SHP77 treated with DMSO at 0.1 percent for 48 hours (cell line): Measurements from ENCODE around the gene YARS2.
"Not testable (repeated sequence)": the region's sequence is repeated elsewhere in the genome, so short reads cannot be mapped to it uniquely, and the experiment has no call there.

ENCODE experiments used
- DNase-seq: peaks from one replicate; lab custom pipeline; 2025; lab: John Stamatoyannopoulos, UW

Gene YARS2

GRCh38 chr12:32743264-32743663 lies 12.4 kb downstream of the YARS2 start:
- DNase-seq, result no peak

GRCh38 chr12:32742133-32742532 lies 13.6 kb downstream of the YARS2 start:
- DNase-seq, result no peak

GRCh38 chr12:32739279-32739678 lies 16.4 kb downstream of the YARS2 start:
- no peak for DNase-seq

DNA sequence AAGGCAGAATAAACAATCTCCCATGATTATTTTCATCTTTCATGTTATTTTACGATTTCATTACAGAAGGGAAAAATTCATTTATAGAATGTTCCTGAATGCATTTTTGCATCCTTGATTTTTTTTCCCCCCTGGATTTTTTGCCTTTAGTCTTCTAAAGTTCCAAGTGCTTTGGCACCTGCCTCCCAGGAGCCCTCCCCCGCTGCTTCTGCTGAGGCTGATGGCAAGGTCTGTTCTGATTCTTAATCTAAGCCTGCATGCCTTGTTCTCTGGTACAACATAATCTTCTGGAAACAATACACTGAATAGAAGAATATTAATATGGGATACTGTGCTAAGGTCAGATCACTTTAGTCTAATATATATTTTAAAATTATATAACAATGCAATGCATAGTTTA lies 18.0 kb downstream of the YARS2 start:
- no peak for DNase-seq

- DNase-seq, result no peak
Measured at GRCh38 chr12:32736445-32736844, 19.3 kb downstream of the YARS2 start.

DNA sequence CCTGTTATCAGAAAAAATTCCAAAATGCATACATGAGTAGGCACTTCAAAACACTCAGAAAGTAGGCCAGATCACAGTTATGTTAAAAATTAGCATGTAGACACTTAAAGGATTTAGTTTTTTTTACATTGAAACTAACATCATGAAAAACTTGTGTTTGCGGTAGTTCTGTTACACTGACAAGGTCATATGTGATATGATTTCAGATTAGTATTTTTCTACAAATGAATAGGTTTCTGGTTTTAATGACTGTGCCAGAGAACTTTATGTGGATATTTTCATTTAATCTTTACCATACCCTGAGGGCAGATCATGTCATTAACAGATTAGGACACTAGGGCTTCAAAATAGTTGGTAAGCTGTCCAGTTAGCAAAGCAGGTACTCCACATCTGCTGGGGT lies 20.7 kb downstream of the YARS2 start:
- DNase-seq, result no peak

GRCh38 chr12:32727237-32727636 lies 28.5 kb downstream of the YARS2 start:
- no peak for DNase-seq

DNA sequence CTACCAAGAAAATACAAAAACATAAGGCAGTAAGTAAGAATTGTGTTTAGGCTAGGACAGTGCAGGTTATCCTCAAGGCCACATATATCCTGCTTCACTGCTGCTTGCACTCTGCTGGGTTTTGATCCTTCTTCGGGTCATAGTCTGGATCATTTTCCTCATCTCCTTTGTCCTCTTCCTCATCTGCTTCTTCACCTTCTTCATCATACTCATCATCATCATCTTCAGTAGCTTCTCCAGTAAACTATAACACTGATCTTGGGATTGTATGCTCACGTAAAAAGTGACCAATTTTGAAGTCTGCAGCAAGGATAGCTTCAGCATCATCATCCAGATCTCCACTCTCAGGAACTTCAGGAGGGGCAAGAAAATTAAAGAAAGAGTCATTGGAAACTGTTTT lies 29.4 kb downstream of the YARS2 start:
- DNase-seq, result no peak

DNA sequence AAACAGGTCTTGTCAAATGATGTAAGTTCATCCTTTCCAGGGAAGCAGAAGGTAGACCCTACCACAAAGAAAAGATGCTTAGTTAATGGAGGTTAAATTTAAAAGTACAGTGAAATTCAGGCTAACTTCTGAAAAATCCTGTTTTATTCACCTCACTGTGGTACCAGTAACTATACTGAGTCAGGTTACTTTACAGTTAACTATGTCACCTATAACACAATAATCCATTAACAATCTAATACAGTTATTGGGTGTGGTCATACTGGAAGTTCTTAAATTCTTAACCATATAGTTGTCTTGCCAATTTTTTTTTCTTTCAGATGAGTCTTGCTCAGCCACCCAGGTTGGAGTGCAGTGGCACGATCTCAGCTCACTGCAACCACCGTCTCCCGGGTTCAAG lies 30.4 kb downstream of the YARS2 start:
- DNase-seq, result not testable (repeated sequence)

DNA sequence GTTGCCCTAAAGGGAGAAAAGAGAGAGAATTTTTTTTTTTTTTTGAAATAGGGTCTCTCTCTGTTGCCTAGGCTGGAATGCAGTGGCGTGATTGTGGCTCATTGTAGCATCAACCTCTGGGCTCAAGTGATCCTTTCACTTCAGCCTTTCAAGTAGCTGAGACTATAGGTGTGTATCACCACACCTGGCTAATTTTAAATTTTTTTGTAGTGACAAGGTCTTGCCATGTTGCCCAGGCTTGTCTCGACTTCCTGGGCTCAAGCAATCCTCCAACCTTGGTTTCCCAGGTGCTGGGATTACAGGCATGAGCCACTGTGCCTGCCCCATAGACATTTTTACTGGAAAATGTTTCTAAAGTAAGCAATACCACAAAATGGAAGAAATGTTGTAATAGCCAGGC lies 36.8 kb downstream of the YARS2 start:
- no peak for DNase-seq

DNA sequence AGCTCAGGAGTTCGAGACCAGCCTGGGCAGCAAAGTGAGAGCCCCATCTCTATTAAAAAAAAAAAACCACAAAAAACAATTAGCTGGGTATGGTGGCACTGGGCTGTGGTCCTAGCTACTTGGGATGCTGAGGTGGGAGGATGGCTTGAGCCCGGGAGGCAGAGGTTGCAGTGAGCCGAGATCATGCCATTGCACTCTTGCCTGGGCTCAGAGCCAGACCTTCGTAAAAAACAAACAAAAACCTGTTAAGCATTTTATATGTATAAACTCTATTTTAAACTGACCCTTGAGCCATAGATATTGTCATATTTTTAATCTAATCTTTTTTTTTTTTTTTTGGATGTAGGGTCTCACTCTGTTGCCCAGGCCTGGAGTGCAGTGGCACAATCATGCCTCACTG lies 40.9 kb downstream of the YARS2 start:
- no peak for DNase-seq

DNA sequence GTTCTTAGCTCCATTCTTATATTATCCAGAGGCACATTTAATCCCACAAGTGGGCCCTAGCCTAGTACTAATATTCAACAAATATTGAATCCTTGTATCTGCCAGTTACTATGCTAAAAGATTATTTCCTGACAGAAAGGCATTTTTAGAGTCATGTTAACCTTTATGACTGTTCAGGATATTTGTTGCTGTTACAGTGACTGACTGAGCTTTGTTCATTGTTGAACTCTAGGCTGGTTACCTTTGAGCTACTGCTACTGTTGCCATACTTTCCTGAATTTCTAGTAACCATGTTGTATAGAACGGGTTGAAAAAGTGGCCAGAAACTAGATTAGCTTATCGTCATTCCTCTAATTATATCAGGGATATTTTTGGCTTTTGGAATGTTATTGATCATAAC lies 46.8 kb downstream of the YARS2 start:
- no peak for DNase-seq

DNA sequence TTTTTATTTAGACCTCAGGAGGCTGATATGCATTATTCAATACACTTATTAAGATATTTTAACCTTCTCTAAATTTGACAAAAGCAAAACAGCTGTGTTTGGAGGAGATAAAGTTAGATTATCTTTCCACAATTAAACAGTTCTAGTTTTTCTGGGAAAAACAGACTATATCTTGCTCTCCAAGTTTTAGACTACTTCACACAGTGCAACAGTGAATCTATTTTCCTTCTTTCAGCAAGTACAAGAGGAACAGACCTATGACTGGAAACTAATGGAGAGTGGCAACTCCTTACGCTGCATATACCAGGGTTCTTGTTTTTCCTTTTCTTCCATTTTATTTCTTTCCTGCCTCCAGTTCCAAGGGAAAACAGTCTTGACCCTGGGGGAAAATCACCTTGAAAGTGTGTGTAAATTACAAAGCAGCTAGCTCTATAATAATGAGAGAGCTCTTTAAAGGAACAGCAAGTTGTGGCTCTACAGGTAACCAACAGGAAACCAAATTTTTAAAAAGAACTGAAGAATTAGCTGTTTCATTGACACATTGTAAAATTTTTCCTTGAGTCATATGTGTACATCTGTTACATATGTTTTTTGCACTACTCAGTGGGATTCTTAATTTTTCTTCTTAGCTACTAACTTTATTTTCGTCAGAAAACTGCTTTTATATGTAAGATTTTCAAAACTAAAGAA lies 49.2 kb downstream of the YARS2 start:
- DNase-seq, result no peak

DNA sequence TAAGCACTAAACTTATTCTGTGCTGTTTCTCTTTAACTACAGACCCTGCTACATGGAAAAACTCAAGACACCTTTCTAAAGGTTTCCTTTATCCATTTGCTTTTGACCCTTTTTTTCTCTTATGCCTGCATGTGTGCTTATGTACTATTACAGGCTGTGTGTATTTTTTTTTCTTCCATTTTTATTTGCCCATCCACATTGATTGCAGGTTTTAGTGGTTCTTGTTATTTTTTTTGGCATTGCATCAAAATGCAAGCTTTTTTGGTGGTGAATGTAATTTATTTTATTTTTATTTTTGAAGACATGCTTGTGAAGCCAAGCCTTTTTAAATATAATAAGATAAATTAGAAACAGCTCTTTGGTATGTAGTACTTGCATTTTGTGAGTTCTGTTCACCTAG lies 49.9 kb downstream of the YARS2 start:
- DNase-seq, result no peak

DNA sequence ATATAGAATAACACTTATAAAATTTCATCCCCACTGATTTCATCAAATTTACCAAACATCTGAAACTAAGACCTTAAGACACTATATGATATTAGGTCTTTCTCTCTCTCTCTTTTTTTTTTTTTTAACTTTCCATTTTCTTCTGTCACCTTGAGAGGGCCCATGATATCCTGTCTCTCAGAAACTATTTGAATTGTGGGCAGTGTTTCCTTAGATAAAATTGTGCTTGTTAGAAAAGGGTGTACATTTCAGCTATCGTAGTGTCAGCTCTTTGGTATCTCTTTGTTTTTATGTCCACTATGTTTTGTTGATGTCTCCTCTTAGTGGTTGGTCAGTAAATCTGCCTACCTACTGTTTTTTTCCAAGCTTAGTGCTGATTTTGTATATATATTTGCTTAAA lies 52.8 kb downstream of the YARS2 start:
- no peak for DNase-seq

GRCh38 chr12:32702473-32702872 lies 53.2 kb downstream of the YARS2 start:
- no peak for DNase-seq

DNA sequence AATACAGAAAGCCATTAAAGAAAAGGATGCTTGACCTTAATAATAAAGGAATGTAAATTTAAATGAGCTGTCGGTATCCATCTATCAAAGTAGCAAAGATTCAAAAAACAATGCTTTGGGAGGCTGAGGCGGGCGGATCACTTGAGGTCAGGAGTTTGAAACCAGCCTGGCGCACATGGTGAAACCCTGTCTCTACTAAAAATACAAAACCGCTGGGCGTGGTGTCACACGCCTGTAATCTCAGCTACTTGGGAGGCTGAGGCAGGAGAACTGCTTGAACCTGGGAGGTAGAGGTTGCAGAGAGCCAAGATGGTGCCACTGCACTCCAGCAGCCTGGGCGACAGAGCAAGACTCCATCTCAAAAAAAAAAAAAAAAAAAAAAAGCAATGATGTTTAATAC lies 56.3 kb downstream of the YARS2 start:
- not testable (repeated sequence) for DNase-seq

GRCh38 chr12:32698285-32698684 lies 57.4 kb downstream of the YARS2 start:
- peak; percentile 70 for DNase-seq

DNA sequence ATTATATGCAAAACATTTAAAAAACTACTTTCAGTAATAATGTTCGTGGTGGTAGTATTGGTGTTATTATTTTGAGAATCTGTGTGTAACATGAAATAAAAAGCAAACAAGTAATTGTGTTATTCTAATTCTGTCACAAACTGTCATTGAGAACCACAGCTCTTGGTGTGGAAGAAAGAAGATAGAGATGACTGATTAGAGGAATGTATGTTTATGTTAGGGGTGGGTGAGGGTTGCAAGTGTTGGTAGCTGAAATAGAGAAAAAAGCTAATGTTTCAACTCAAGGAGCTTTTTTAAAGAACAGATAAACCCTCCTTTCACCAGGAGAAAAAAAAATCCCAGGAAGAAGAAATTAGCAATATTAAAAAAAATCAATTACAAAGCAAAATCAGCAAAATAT lies 58.3 kb downstream of the YARS2 start:
- no peak for DNase-seq
